Small intestine (tissue), 7 donors: ENCODE measurements around the gene ZNF616. TPM values are rescaled to one million over a fixed set of nuclear protein-coding genes. Genes with fewer than 3 reads are reported as not detected.

ENCODE experiments used
- DNase-seq, 2 donors: peaks; one replicate each; pipeline versions ENCODE4 v3.0.0 to v3.0.0-alpha.2; 2013
- FAIRE-seq: peaks from 2 replicates; lab custom pipeline; 2012; peaks lifted over from hg19 to GRCh38; lab: Jason Lieb, UNC
- H3K27ac ChIP-seq, 3 donors: one replicate each; pipeline ENCODE4 v1.5.1; 2013; ENCODE audit warnings: low read length in 2 of 3, mild to moderate bottlenecking in 2 of 3, control low read depth in 1 of 3, inconsistent platforms in 1 of 3, low read depth in 1 of 3, moderate library complexity in 1 of 3
- H3K27me3 ChIP-seq, 3 donors: one replicate each; pipeline ENCODE4 v1.6.1; 2013; ENCODE audit warnings: low read length in 3 of 3, inconsistent platforms in 1 of 3; ENCODE audit not compliant: control insufficient read depth in 3 of 3, insufficient read depth in 3 of 3
- H3K36me3 ChIP-seq, 3 donors: one replicate each; pipeline ENCODE4 v1.6.1; 2013; ENCODE audit warnings: low read length in 3 of 3, inconsistent platforms in 1 of 3, low read depth in 1 of 3, mild to moderate bottlenecking in 1 of 3, moderate library complexity in 1 of 3; ENCODE audit not compliant: control insufficient read depth in 3 of 3, insufficient read depth in 2 of 3
- H3K4me1 ChIP-seq, 3 donors: one replicate each; pipeline ENCODE4 v1.6.1; 2013; ENCODE audit warnings: low read length in 2 of 3, inconsistent platforms in 1 of 3, low read depth in 1 of 3, mild to moderate bottlenecking in 1 of 3, moderate library complexity in 1 of 3; ENCODE audit not compliant: control insufficient read depth in 3 of 3, insufficient read depth in 2 of 3
- H3K4me3 ChIP-seq, 3 donors: one replicate each; pipeline ENCODE4 v1.5.1; 2013; ENCODE audit warnings: low read length in 3 of 3, control low read depth in 1 of 3, inconsistent platforms in 1 of 3, low read depth in 1 of 3, mild to moderate bottlenecking in 1 of 3, moderate library complexity in 1 of 3
- H3K9me3 ChIP-seq, 2 donors: one replicate each; pipeline ENCODE4 v1.6.1; 2013; ENCODE audit warnings: low read depth in 1 of 2, low read length in 1 of 2; ENCODE audit not compliant: control insufficient read depth in 2 of 2, insufficient read depth in 1 of 2
- WGBS, 3 donors: extraction: QIAGEN DNeasy Blood & Tissue Kit; methylation state at CpG; one replicate each; pipeline ENCODE4 v1.1.7; 2013; 5-methylcytosine and 5-hydroxymethylcytosine counted together
- polyA plus RNA-seq, 4 donors: library from polyadenylated mRNA; stranded (reverse) in 3 of 4; unstranded in 1 of 4; fragments of 200-250 nt in 3 of 4; fragments of 120-200 nt in 1 of 4; gene quantifications; one replicate each; pipeline versions ENCODE4 v1.2.1 to v1.2.3, GENCODE V29; 2013
- donor health status: healthy with polysubstance abuse.
- donor health status: control.
- donor health status: control.
- donor health status: Bipolar disorder and iron deficiency.
- donor health status: healthy.

The ZNF616 gene
- polyA plus RNA-seq, 4 donors, result 1.1 to 11.6 (median 2.2) TPM

DNA sequence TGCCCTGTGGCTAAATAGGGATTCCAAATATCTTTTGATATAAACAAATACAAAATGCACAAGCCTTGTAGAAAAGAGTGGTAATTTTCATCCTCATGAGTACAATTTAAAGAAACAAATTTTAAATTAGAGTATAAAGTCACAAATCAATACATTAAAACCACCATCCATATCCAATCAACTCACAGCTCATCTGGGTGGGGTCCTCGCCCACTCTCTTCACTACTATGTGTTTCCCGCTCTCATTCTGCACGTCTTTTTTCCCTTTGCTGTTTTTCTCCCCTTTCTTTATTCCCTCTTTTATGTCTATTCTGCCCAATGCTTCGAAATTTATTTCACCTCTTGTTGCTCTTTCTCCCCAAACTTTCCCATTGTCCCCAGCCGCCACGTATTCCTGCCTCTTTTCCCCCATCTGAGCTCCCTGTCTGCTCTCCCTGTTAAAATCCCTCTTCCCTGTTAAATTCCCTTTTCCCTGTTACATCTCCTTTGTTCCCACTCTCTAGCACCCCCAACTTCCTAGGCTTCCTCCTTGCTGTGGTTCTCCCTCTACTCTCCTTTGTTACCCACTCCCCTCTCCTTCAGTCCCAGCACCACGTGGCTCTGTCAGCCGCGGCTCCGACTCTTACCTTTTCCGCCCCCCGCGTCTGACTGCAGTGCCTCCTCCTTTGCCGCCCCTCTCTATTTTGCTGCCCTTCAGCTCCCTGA, 1.3 kb downstream of the ZNF616 start:
- Histone ChIP-seq H3K4me1 (peaks cover 0 to 9% (median 2%) of the 10 kb centered on the region in 3 donors), H3K36me3 (peaks cover 0 to 11% (median 4%) of the 10 kb centered on the region in 3 donors), H3K9me3 (peaks cover 2 to 42% of the 10 kb centered on the region in 2 donors), H3K27me3 (no peaks in the 10 kb centered on the region), H3K27ac (peak overlapping the region in 2 of 3 donors; percentile 87 to 99), H3K4me3 (peak overlapping the region; percentile 21 to 94 (median 70))
- 8 to 9% (median 8%) methylated on average over 14 of the region's 14 CpGs for WGBS, 3 donors
- DNase-seq, result peak in 1 of 2 donors; percentile 16
- FAIRE-seq, result no peak

DNA sequence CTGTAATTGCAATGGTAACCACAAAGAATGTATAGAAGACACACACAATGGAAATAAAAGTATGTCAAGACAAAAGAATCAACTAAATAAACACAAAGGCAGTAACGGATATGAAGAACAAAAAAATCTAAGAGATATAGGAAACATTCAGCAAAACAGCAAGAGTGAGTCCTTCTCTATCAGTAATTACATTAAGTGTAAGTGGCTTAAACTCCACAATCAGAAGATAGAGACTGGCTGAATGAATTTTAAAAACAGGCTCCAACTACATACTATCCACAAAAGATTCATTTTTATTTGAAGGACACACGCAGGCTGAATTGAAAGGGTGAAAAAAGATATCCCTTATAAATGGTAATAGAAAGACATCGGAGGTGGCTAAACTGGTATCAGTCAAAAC, 19.5 kb downstream of the ZNF616 start:
- H3K36me3 ChIP-seq, result peaks cover 25 to 45% (median 26%) of the 10 kb centered on the region in 3 donors
- 97 to 98% (median 97%) methylated on average over 3 of the region's 3 CpGs for WGBS, 3 donors
- H3K9me3 ChIP-seq, result peaks cover 11 to 60% of the 10 kb centered on the region in 2 donors
- no peak overlapping the region for H3K27ac ChIP-seq
- no peaks in the 10 kb centered on the region for H3K4me1 ChIP-seq
- no peaks in the 10 kb centered on the region for H3K27me3 ChIP-seq
- DNase-seq (no peak), FAIRE-seq (no peak)
- no peak overlapping the region for H3K4me3 ChIP-seq

DNA sequence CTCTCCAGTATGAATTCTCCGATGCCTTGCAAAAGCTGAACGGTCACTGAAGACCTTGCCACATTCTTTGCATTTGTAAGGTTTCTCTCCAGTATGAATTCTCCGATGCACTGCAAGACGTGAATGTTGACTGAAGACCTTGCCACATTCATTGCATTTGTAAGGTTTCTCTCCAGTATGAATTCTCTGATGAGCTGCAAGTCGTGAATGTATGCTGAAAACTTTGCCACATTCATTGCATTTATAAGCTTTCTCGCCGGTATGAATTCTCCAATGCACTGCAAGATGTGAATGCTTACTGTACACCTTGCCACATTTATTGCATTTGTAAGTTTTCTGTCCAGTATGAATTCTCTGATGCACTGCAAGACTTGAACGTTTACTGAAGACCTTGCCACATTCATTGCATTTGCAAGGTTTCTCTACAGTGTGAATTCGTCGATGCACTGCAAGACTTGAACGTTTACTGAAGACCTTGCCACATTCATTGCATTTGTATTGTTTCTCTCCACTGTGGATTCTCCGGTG, 24.1 kb downstream of the ZNF616 start:
- peaks cover 13 to 62% of the 10 kb centered on the region in 2 donors for H3K9me3 ChIP-seq

DNA sequence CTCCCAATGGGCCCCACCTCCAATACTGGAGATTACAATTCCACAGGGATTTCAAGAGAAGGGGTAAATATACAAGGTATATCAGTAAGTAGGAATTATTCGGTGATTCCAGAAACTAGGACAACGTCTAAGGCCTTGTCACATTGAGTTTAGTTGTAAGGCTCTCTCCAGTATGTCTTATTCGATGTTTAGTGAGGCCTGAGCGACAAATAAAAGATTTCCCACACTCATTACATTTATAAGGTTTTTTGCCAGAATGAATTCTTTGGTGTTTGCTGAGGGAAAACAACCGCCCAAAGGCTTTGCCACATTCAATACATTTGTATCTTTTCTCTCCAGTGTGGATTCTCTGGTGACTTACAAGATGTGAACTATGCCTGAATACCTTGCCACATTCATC, 25.0 kb downstream of the ZNF616 start:
- no peak overlapping the region for H3K4me3 ChIP-seq
- H3K4me1 ChIP-seq, result no peaks in the 10 kb centered on the region
- DNase-seq (no peak), FAIRE-seq (no peak)
- 96 to 98% (median 96%) methylated on average over 5 of the region's 5 CpGs for WGBS, 3 donors
- H3K36me3 ChIP-seq, result peaks cover 9 to 26% (median 10%) of the 10 kb centered on the region in 3 donors
- H3K9me3 ChIP-seq, result peaks cover 13 to 68% of the 10 kb centered on the region in 2 donors
- H3K27ac ChIP-seq, result no peak overlapping the region
- no peaks in the 10 kb centered on the region for H3K27me3 ChIP-seq

More for the DNA sequence above, 24.1 kb downstream of the ZNF616 start:
- H3K4me1 ChIP-seq, result no peaks in the 10 kb centered on the region
- H3K27me3 ChIP-seq, result no peaks in the 10 kb centered on the region
- no peak for DNase-seq
- no peak overlapping the region for H3K27ac ChIP-seq
- 96 to 97% (median 96%) methylated on average over 12 of the region's 12 CpGs for WGBS, 3 donors
- no peak for FAIRE-seq
- peaks cover 9 to 28% (median 10%) of the 10 kb centered on the region in 3 donors for H3K36me3 ChIP-seq
- no peak overlapping the region for H3K4me3 ChIP-seq

DNA sequence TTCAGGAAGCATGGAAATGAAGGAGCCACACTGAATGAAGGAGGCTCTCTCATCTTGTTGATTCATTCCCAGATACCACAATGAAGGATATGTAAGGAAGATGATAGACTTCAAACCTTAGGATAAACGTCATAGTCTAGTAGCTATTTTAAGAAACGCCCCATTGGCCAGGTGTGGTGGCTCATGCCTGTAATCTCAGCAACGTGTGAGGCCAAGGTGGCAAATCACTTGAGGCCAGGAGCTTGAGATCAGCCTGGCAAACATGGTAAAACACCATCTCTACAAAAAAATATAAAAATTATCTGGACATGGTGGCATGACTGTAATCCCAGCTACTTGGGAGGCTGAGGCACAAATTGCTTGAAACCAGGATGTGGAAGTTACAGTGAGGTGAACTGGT, 27.1 kb downstream of the ZNF616 start:
- no peak overlapping the region for H3K27ac ChIP-seq
- H3K9me3 ChIP-seq, result peaks cover 8 to 61% of the 10 kb centered on the region in 2 donors
- 79 to 88% (median 81%) methylated on average over 3 of the region's 3 CpGs for WGBS, 3 donors
- H3K4me3 ChIP-seq, result no peak overlapping the region
- H3K36me3 ChIP-seq, result peaks cover 0 to 15% (median 6%) of the 10 kb centered on the region in 3 donors
- FAIRE-seq (no peak), DNase-seq (no peak)
- H3K27me3 ChIP-seq, result no peaks in the 10 kb centered on the region
- no peaks in the 10 kb centered on the region for H3K4me1 ChIP-seq

DNA sequence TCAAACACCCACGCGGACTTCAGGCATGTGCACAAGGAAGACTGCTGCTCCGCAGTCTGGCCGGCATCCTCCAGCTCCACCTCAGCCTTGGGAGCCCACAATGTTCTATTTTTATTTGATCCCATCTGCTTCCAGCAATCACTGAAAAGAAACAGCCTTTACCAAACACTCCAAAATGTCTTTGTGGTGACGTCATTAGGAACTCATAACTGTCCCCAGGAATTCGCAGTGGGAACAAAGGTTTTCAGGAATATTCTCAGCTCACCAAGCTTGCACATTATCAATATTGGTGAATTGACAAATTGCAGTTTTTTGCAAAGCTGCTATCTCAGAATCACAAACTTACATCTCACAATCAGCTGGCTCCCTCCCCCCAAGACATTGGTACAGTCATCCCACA, 29.0 kb downstream of the ZNF616 start:
- DNase-seq (no peak), FAIRE-seq (no peak)
- no peaks in the 10 kb centered on the region for H3K4me1 ChIP-seq
- H3K27me3 ChIP-seq, result no peaks in the 10 kb centered on the region
- H3K4me3 ChIP-seq, result no peak overlapping the region
- peaks cover 6 to 62% of the 10 kb centered on the region in 2 donors for H3K9me3 ChIP-seq
- H3K27ac ChIP-seq, result no peak overlapping the region
- H3K36me3 ChIP-seq, result peaks cover 0 to 4% (median 0%) of the 10 kb centered on the region in 3 donors
- 89 to 95% (median 91%) methylated on average over 6 of the region's 6 CpGs for WGBS, 3 donors

DNA sequence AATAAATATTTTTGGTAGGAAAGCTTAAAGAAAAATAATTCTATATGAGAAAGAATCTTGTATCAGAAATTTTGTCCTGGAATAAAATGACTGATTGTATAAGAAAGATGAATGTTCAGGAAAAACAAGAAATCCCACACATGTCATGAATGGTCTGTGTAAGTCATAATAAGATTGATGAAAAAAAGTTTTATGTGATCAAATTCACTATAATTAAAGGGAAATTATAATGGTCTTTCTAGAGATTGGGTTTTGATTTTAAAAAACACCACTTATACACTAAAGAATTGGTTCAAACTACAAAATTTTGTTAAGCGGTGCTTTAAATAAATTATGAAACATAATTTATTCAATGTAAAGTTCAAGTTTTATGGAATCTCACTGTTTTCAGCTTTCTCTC, 37.0 kb downstream of the ZNF616 start:
- WGBS, 3 donors, result 94 to 100% (median 98%) methylated on average over 1 of the region's 1 CpG
- no peak for FAIRE-seq
- DNase-seq, result no peak
- Histone ChIP-seq H3K27ac (no peak overlapping the region), H3K27me3 (no peaks in the 10 kb centered on the region), H3K36me3 (no peaks in the 10 kb centered on the region), H3K4me1 (no peaks in the 10 kb centered on the region), H3K9me3 (peaks cover 2 to 40% of the 10 kb centered on the region in 2 donors), H3K4me3 (no peak overlapping the region)

DNA sequence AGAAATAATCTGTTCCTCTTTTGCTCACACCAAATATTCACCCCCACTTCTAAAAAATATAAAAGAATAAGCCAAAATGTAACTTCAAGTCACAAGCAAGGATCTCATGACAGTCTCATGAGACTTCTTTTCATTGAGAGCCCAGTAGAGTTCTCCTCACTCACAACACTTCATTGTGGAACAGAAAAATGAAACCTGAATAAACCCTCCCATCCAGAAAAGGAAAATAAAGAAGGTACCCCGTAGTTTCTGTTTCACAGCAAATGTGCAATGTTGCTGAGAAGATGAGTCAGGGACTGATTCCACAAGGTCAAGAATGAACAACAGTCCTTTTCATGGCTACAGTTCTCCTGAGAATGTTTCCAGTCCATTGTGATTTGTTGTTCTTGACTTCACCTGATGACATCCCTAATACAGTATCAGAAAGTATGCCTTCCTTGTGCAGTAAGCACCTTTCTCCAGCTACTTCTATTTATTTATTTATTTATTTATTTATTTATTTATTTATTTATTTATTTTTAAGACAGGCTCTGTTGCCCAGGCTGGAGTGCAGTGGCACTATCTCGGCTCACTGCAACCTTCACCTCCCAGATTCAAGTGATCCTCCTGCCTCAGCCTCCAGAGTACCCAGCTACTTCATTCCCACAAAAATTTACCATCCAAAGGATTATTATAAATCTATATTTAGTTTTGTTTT, 37.7 kb downstream of the ZNF616 start:
- no peaks in the 10 kb centered on the region for H3K4me1 ChIP-seq
- no peak overlapping the region for H3K4me3 ChIP-seq
- peaks cover 0 to 1% (median 0%) of the 10 kb centered on the region in 3 donors for H3K27me3 ChIP-seq
- no peaks in the 10 kb centered on the region for H3K36me3 ChIP-seq
- H3K9me3 ChIP-seq, result peaks cover 2 to 42% of the 10 kb centered on the region in 2 donors
- H3K27ac ChIP-seq, result no peak overlapping the region
- FAIRE-seq (no peak), DNase-seq (no peak)
- 72 to 82% (median 82%) methylated on average over 2 of the region's 2 CpGs for WGBS, 3 donors
